Activated CD8-positive, alpha-beta memory T cell treated with anti-CD3 and anti-CD28 coated beads for 48 hours (primary cell): ENCODE measurements around the gene NHERF1.
A peak's percentile ranks its signal among the peaks of the same experiment; 100 is the strongest.

ENCODE experiments used
- DNase-seq, 3 experiments: peaks; one replicate each; pipeline ENCODE4 v3.0.0-alpha.2; 2020; ENCODE audit warnings: low read depth in 2 of 3, low spot score in 2 of 3

NHERF1 gene

DNA sequence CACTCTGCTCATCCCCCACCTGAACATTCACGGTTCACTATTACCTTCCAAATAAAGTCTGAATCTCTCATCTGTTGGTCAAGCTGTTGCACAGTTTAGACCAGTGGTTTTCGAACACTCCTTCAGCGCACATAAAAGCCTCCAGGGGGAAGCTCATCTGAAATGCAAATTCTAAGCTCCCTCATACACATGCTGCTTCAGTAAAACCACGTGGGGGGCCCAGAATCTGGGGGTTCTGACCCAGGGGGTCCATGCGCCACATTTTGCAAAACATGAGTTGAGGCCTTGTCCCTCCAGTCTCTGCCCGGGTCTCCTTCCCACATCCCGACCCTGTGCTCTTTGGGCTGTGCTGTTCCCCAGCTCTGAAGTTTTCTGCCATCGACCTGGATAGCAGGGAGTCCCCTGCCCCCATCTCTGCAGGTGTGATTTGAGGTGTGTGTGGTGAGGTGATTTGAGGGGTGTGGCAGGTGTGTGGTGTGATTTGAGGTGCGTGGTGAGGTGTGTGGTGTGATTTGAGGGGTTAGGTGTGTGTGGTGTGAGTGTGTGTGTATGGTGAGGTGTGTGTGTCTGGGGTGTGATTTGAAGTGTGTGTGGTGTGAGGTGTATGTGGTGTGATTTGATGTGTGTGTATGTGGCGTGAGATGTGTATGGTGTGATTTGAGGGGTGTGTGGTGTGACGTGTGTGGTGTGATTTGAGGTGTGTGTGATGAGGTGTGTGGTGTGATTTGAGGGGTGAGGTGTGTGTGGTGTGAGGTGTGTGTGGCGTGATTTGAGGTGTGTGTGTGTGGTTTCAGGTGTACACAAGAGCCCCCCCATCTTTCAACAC lies 16.2 kb upstream of the NHERF1 start:
- DNase-seq, result no peak

GRCh38 chr17:74733365-74734122 lies 14.9 kb upstream of the NHERF1 start:
- no peak for DNase-seq

GRCh38 chr17:74734256-74734655 lies 14.2 kb upstream of the NHERF1 start:
- no peak for DNase-seq

DNA sequence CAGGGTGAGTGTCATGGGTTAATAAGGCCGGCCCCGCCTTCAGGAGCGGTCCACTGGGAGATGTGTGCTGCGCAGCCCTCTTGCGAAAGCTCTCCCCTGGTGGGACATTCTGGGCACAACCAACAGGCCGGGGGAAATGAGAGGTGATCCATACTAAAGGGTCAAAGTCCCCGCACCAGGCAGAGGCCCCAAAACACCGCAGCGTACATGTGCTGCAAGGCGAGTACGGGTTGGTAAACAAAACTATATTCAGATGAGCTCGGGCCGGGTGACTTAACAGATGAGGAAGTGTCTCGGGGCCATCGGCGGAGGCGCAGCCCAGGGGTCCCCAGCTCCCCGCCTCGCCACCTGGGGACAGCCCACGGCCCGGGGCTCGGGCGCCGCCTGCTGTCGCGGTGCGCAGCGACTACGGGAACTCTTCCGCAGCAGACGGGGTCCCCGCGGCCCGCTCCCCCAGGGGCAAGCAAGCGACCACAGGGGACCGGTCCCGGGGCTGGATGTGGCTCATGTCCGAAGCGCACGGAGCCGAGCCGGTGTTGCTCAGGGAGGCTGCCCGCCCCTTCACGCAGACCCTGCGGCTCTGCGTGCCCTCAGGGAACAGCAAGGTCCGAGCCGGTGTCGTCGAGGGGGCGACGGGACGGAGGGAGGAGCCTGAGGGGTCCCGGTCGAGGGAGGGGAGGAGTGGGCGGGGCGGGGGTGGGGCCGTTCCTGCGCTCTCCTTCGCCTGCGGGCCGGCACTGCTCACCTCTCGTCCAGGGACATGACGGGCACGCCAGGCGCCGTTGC lies 11.7 kb upstream of the NHERF1 start, which contains the start of gene RAB37:
Gene RAB37, plus strand, starts transcription at position 744 of the 786 bp plus-strand sequence. Its CDS starts 17 bp downstream, at position 761.
- DNase-seq, result no peak

DNA sequence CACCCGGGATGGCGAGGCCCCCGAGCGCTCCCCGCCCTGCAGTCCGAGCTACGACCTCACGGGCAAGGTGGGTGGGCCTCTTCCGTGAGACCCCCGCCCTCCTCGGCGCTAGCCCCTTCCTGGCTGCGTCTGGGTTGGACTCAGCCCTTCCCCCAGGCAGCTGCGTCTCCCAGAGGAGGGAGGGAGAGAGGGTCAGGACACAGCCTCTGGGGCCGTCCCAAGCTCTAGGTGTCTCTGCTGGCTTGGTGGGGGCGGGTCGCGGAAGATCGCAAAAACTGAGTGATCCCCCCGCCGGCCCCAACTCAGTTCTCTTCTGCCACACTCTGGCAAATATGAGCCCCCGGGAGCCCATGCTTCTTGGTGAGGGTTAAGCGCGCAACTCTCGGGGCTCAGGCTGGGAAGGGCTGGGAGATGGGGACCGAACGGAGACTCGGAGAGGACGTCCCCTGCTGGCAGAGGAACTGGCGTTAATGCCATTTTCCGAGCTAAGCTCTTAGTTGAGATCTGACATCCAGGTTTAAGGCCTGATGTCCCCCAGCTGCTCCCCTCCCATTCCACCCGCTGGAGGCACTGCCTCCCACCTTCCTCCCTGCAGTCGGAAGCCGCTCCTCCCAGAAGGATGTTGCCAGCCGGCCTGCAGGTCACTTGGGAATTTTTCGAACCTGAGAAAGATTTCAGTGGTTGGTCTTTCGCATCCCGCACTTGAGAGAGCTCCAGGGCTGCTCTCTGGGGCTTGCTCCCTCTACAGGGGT lies 11.0 kb upstream of the NHERF1 start:
- DNase-seq, result no peak

DNA sequence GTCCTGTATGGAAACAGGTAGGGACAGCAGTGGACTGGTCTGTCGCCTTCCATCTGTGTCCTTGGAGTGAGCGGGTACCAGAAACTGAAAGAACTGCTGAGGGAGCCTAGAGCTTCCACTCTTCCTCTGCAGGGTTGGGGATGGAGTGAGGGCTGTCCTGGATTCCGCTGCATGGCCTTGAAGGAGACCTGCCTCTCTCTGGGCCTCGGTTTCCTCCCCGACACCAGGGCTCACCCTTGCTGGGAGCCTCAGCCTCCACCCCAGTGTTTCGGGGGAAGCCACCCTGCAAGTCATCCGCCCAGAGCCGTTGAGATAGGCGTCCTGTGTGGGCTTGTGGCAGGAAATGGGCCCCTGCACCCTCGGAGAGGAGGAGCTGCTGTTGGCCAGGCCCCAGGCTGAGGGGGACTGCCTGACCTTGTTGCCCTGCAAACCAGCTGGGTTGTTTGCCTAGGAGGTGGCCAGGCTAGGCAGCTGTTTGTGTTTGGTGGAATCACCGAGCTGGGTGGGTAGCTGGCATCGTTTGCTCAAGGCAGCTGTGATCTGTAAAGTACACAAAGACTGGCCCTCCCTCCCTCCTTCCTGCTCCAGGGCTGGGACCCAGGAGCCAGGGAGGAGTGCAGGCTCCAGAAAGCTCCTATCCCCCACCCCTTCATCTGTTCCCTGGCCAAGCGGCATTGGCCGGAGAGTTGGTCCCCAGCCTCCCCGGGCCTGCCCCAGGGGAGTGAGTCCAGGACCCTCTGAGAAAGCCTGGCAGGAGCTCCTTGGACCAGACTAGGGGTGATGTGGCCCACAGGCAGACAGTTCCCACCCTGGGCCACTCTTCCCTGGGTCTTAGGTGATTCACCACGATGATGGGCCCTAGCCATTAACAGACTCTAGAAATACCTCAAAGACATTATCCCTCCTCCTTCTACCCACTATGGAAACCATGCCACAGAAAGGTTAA lies 10.1 kb upstream of the NHERF1 start:
- peak in 1 of 3 experiments; percentile 57 for DNase-seq

- no peak for DNase-seq
Observed at GRCh38 chr17:74739227-74739831, 9.1 kb upstream of the NHERF1 start.

DNA sequence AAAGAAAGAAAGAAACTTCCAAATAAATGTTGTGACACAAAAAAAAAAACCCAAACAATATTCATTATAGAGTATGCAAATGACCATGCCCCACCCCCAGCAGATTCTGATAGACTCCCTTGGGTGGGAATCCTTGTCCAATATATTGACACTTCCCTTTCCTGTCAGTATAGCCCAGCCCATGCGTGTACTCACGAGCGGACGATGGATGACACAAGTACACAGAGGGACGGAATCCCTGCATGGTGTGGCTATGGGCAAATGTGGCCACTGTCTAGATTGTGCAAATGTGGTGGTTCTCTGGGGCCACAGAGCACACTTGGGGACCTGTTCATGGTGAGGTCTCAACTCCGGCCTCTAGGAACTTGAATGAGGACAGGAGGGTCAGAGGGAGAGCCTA lies 8.3 kb upstream of the NHERF1 start:
- no peak for DNase-seq

DNA sequence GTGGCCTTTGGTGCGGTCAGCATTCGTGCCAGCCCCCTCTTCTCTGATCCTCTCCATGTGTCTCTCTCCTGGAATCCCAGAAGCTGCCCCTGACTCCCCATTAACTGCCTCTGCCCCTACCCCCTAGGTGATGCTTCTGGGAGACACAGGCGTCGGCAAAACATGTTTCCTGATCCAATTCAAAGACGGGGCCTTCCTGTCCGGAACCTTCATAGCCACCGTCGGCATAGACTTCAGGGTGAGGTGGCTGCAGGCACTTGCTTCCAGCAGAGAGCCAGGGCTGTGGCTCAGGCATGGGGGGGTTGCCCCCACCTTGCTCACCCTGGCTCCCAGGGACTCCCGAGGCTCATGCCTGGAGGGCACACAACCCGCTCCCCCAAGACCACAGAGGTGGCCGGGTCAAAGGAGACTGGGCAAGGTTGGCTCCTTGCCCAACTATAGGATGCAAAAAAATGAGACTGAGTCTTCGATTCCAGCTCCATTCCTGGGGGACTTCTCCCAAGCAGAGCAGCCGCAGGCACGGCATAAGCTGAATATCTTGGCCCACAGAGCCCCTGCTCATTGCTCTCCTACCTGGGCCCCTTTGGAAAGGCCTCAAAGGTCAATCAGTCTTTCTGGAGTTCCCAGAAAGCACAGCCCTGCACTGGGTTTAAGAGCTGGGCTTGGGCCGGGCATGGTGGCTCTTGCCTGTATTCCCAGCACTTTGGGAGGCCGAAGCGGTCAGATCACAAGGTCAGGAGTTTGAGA lies 7.6 kb upstream of the NHERF1 start:
- DNase-seq, result no peak

GRCh38 chr17:74742153-74742515 lies 6.3 kb upstream of the NHERF1 start:
- DNase-seq, result no peak

- DNase-seq, result no peak
Observed at GRCh38 chr17:74742978-74743545, 5.4 kb upstream of the NHERF1 start.

- DNase-seq, result no peak
Observed at GRCh38 chr17:74743755-74744154, 4.7 kb upstream of the NHERF1 start.

DNA sequence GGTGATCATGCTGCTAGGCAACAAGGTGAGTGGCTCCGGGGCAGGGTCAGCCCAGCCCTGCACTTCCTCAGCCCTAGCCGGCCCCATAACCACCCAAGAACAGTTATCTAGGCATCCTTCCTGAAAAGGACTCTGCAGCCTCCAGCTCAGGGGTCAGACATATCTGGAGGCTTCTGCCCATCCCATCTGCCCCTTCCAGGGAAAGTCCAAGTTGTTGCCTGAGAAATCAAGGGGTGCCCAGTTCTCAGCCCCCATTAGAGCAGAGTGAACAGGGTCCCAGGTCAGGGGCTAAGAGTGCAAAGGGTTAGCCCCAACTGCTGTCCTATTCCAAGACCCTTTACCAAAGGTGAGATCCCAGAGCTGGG lies 4.1 kb upstream of the NHERF1 start:
- DNase-seq, result no peak

- DNase-seq, result peak in 2 of 3 experiments; percentile 89 to 93
Observed at GRCh38 chr17:74744714-74745547, 3.5 kb upstream of the NHERF1 start.

- no peak for DNase-seq
Observed at GRCh38 chr17:74745548-74746177, 2.8 kb upstream of the NHERF1 start.

DNA sequence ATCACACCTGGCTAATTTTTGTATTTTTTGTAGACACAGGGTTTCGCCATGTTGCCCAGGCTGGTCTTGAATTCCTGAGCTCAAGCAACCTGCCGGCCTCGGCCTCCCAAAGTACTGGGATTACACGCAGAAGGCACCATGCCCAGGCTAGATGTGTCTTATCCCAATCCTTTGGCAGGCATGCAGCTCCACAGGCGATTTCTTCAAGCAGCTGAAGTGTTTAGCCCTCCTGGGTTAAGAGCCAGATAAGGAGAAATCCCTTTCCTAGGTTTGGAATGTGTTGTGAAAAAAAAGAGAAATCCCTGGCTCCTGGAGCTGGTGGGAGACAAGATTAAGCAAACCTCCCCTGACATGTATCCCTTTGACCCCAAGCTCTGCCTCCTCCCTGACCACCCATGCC lies 2.1 kb upstream of the NHERF1 start:
- DNase-seq, result no peak

DNA sequence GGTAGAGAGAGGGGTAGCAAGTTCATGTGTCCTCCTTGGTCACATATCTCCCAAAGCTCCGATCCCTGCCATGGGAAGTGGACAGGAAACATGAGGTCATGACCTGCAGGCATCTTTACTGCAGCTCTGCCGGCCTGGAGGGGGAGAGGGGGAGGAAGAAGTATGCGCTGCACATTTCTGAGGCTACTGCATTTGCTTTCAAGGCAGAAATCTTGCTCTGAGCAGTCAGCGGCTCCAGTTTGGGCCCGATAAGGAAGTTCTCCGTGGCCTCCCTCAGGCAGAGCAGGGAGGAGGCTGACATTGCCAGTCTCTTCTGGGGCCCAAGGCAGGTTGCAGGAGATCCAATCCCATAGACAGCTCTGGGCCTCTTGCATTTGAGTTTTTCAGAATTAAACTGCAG lies 1.5 kb upstream of the NHERF1 start:
- DNase-seq, result no peak
